Iris pigment epithelial cell (primary cell): ENCODE data around the gene CCDC183.
"Not testable (repeated sequence)": the region's sequence is repeated elsewhere in the genome, so short reads cannot be mapped to it uniquely, and the experiment has no call there.

ENCODE experiments used
- DNase-seq: peaks from one replicate; pipeline ENCODE4 v3.0.0-alpha.2; 2011; ENCODE audit warnings: low read depth

CCDC183 gene

DNA sequence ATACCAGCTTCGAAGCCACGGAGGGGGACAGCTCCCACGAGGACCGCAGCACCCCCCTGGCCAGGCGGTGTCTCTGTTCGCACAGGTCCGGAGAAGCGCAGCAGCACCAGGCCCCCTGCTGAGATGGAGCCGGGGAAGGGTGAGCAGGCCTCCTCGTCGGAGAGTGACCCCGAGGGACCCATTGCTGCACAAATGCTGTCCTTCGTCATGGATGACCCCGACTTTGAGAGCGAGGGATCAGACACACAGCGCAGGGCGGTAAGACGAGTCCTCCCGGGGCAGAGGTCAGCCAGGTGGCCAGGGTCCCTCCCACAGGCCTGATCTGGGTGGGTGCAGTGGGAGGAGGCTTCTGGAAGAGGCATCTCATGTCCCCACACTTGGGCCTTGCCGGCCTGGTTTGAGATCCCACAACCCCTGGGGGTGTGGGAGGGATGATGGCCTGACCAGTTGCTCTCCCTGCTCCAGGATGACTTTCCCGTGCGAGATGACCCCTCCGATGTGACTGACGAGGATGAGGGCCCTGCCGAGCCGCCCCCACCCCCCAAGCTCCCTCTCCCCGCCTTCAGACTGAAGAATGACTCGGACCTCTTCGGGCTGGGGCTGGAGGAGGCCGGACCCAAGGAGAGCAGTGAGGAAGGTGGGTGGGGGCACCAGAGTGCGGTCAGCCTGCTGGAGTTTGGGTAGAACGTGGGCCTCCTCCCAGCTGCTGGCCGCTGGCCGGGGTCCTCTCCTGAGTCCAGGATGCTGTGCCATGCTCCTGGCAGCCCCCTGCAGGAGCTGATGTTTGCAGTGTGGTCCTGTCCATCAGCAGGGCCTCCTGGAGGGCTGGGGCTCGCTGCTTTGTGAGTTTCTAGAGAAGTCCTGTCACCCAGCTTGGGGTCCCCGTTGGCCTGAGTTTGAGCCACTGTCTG lies 43.3 kb downstream of the CCDC183 start:
- DNase-seq: no peak

GRCh38 chr9:136840140-136840876 lies 44.2 kb downstream of the CCDC183 start:
- no peak for DNase-seq

- peak; percentile 27 for DNase-seq
These were observed 44.9 kb downstream of the CCDC183 start for GRCh38 chr9:136840877-136841645.

GRCh38 chr9:136841646-136842379 lies 45.7 kb downstream of the CCDC183 start:
- not testable (repeated sequence) for DNase-seq

- DNase-seq: peak; percentile 62
These were observed 46.3 kb downstream of the CCDC183 start, which contains the start of gene AJM1 for GRCh38 chr9:136842380-136842948. AJM1 (plus strand) TSS chr9:136842478; CDS start chr9:136844415, 1,937 bp downstream.

DNA sequence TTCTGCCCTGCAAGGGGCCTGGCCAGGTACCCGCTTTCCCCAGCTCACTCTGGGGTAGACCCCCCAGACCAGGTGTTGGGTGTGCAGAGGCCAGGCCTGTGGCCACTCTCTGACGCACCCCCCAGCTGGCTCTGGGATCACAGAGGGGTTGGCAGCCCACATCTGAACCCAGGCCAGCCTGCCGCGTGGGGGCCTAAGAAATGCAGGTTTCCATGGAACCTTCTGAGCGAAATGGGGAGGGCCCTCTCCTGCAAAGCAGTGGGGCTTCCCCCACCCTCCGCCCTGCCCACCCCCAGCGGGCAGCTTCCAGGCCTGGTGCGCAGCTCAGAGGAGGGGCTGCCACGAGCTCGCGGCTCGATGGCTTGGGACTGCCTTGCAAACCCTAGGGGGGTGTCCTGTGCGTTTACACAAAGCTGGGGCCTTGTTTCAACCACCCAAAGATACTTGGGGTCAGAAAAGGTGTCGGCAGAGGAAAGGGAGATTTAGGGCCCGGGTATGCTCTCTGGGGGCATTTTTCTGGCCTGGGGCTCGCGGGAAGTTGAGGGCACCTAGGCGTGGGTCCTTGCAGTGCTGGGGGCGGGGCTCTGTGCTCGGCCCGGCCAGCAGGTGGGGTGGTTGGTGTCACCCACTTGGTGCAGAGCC lies 47.1 kb downstream of the CCDC183 start:
- DNase-seq: not testable (repeated sequence)

GRCh38 chr9:136843801-136844740 lies 47.9 kb downstream of the CCDC183 start:
- not testable (repeated sequence) for DNase-seq

DNA sequence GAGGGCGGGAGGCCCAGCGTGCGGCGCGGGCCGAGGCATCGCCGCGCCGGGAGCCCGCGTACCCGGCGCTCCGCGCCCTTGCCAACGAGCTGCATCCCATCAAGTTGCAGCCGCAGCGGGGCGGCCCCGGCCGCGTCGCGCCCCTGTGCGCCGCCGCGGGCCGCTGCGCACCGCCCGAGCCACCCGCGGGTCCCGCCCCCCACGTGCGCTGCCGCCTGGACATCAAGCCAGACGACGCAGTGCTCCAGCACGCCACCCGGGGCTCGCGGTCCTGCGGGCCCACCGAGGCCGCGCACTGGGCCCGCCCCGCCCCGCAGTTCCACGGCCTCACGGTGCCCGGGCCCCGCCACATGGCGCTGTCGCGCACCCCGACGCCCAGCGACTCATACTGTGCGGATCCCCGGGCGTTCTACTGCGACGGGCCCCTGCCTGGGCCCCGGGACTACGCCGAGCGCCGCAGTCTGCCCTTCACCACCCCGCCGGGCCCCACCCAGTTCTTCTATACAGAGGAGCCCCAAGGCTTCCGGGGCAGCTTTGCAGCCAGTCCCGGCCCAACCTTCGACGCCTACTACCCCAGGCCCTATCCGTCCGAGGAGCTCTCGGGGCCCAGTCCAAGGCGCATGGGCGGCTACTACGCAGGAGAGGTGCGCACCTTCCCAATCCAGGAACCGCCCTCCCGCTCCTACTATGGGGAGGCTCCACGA lies 48.8 kb downstream of the CCDC183 start:
- DNase-seq: no peak

DNA sequence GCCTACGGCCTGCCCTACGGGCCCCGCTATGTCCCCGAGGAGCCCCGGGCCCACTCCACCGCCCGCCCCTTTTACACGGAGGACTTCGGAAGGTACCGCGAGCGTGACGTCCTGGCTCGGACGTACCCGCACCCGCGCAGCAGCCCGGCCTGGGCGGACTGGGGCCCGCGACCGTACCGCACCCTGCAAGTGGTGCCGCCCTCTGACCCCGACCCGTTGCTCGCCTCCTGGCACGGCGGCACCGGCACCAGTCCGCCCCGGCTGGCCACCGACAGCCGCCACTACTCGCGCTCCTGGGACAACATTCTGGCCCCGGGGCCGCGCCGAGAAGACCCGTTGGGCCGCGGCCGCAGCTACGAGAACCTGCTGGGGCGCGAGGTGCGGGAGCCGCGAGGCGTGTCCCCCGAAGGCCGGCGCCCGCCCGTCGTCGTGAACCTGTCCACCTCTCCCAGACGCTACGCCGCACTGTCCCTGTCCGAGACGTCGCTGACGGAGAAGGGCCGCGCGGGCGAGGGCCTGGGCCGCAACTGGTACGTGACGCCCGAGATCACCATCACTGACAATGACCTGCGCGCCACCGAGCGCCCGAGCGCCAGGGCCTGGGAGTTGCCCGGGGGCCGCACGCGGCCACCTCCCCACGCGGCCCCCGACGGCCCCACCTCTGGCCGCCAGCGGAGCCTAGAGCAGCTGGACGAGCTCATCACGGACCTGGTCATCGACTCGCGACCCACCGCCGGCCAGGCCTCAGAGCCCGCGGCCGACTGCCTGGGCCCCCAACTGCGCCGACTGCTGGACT lies 49.5 kb downstream of the CCDC183 start:
- DNase-seq: no peak

DNA sequence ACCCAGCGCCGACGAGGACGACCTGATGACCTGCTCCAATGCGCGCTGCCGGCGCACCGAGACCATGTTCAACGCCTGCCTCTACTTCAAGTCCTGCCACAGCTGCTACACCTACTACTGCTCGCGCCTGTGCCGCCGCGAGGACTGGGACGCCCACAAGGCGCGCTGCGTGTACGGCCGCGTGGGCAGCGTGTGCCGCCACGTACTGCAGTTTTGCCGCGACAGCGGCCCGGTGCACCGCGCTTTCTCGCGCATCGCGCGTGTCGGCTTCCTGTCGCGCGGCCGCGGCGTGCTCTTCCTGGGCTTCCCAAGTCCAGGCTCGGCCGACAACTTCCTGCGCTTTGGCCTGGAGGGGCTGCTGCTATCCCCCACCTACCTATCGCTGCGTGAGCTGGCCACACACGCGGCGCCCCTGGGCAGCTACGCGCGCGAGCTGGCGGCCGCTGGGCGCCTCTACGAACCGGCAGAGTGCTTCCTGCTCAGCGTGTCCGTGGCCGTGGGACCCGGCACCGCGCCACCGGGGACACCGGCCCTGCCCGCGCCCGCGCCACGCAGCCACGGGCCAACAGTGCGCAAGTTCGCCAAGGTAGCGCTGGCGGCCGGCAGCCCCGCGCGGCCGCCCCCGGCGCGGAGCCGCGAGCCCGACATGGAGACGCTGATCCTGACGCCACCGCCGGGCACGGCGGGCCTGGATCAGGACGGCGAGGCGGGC lies 50.4 kb downstream of the CCDC183 start:
- no peak for DNase-seq

DNA sequence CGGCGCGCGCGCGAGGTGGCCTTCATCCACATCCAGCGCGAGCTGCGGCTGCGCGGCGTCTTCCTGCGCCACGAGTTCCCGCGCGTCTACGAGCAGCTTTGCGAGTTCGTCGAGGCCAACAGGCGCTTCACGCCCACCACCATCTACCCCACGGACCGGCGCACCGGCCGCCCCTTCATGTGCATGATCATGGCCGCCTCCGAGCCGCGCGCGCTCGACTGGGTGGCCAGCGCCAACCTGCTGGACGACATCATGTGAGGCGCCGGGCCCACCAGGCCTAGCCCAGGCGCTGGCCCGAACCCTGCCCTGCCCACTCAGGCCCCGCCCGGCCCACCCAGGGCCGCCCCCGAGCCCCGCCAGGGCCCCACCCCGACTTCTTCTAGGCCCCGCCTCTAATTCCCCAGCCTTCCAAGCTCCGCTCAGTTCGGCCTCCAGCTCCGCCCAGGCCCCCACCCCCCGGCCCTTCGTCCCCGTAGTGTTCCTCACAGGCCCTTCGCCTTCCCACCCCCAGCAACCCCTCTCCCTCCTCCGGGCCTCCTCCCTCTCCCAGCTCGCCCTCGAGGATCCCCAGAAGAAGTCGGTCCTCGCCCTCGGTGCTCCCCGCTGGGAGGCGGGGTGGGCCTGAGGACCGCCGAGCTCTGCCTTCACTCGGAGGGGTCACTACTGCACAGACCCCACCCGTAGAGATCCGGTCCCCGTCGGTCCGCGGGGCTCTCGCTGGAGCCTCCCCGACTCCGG lies 51.1 kb downstream of the CCDC183 start:
- peak; percentile 57 for DNase-seq

- peak; percentile 85 for DNase-seq
These were observed 51.8 kb downstream of the CCDC183 start for GRCh38 chr9:136847826-136848392.

DNA sequence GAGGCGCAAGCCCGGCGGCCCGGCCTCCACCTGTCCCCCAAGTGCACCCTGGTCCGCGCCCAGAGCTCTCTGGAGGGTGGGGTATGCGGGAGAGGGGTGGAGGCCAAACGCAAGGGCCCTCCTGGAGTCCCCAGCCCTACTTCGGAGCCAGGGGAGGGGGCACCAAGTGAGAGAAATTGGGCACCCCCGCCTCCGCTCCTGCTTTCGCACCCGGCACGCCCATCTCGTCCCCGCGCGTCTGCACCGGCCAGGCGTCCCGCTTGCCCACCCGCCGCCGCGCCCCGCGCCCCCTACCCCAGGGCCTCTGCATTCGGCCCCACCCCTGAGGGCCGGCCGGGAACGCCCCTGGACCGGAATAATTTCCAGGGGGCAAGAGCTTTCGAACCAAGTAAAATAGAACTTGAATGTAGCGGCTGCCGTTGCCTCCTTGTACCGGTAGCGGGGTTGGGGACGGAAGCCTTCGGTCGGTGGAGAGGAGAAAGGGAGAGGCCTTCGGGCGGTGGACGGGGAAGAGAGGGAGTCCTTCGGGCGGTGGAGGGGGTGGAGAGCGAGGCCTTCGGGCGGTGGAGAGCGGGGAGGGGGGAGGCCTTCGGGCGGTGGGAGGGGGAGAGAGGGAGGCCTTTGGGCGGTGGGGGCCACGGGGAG lies 52.4 kb downstream of the CCDC183 start:
- DNase-seq: peak; percentile 45

GRCh38 chr9:136849038-136849959 lies 53.2 kb downstream of the CCDC183 start, which contains the start of gene PHPT1:
PHPT1 (plus strand) TSS chr9:136849409; CDS start chr9:136849431, 22 bp downstream.
- peak; percentile 99 for DNase-seq
